NCI-H510A (cell line): ENCODE data around the gene ARL6IP6.

Experiments used
- DNase-seq: peaks from one replicate; lab custom pipeline; 2025; lab: John Stamatoyannopoulos, UW

ARL6IP6 gene

GRCh38 chr2:152804687-152805408, 86.4 kb downstream of the ARL6IP6 start:
- no peak for DNase-seq

- no peak for DNase-seq
These were observed 93.5 kb downstream of the ARL6IP6 start for GRCh38 chr2:152811916-152812315.
